ENCODE data around the gene ZNRF3. TPM values are rescaled to one million over a fixed set of nuclear protein-coding genes. Genes with fewer than 3 reads are reported as not detected.
A peak's percentile ranks its signal among the peaks of the same experiment; 100 is the strongest.
"Not testable (repeated sequence)": the region's sequence is repeated elsewhere in the genome, so short reads cannot be mapped to it uniquely, and the experiment has no call there.

Gene ZNRF3
- total and polyA plus RNA-seq, 2 donors (not counting 1 experiment from before 2014, with no cell fraction given), result 0.21 to 0.71 TPM

DNA sequence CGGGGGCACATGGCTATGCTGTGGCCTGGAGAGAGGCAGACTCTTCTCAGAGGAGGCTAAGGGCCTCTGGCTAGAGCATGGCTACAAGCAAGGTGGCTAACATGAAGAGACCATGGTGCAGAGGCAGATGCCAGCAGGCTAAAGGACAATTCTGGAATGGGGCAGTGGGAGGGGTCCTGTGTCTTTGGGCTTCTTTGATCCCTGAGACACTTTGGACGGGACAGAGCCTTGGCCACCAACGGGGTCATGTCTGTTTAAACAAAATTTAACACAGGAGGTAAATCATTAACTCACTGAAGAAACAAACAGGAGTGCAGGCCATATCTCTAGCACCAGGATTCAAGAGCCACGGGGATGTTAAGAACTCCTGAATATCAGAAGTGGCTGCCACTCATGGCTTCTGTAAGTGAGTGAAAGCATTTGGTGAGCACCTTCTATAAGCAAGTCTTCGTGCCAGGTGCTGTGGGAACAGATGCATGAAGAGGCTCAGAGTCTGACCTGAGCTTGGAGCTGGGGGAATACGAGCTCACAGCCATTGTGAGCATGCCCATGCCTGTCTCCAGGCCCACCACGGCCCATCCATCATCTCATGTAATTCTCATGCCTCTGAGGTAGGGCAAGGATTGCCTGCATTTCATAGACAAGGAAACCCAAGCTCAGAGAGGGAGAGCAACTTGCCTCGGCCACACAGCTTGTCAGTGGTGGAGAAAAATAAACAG lies 18.3 kb upstream of the ZNRF3 start:
- H3K9me3 Mint-ChIP-seq (ENCODE audit: insufficient read depth), result no peaks in the 10 kb centered on the region
- H3K9ac ChIP-seq (ENCODE audit: low read length), result no peak overlapping the region
- POLR2A ChIA-PET, result interaction anchor here (0.6 kb wide), 1 partner anchor 13 kb away, joined by 4 read pairs; no protein-coding TSS in a partner anchor
- H3K4me2 ChIP-seq (replicated peaks; ENCODE audit: low read depth, low read length, poor library complexity, severe bottlenecking), result no peak overlapping the region
- H3K9me3 ChIP-seq (ENCODE audit: control extremely low read depth in 1 of 3, control insufficient read depth in 2 of 3, insufficient read depth in 1 of 3, low read length in 2 of 3), result peaks cover 0 to 19% (median 0%) of the 10 kb centered on the region in 3 donors
- H2AFZ ChIP-seq (ENCODE audit: insufficient read depth, low read depth, low read length, poor library complexity, severe bottlenecking), result no peak overlapping the region
- intact Hi-C loops (cut with micrococcal nuclease), result no loop called here
- H3K4me1 ChIP-seq (ENCODE audit: control insufficient read depth in 2 of 2, insufficient read depth in 2 of 2, low read length in 2 of 2), result no peaks in the 10 kb centered on the region
- no peak overlapping the region for H3K27ac Mint-ChIP-seq
- no peak for ATAC-seq (ENCODE audit: low read depth)
- peaks cover 3% of the 10 kb centered on the region for H3K27me3 Mint-ChIP-seq
- H3K79me2 ChIP-seq (ENCODE audit: control insufficient read depth, insufficient read depth, low read length), result no peaks in the 10 kb centered on the region
- no peak overlapping the region for H3K4me3 Mint-ChIP-seq
- H3K36me3 ChIP-seq (replicated peaks in 1 of 2; ENCODE audit: control extremely low read depth in 1 of 2, control insufficient read depth in 1 of 2, extremely low read depth in 1 of 2, insufficient read depth in 2 of 2, low read length in 1 of 2), result no peaks in the 10 kb centered on the region
- H3K27me3 ChIP-seq (replicated peaks in 1 of 4; ENCODE audit: control extremely low read depth in 1 of 4, control insufficient read depth in 3 of 4, insufficient read depth in 4 of 4, low read length in 3 of 4), result peaks cover 0 to 3% (median 0%) of the 10 kb centered on the region in 4 experiments
- 88% methylated on average over 8 of the region's 8 CpGs for WGBS (ENCODE audit: insufficient coverage)
- no peaks in the 10 kb centered on the region for H4K20me1 ChIP-seq (ENCODE audit: control insufficient read depth, insufficient read depth, low read length, poor library complexity, severe bottlenecking)
- CTCF ChIA-PET, result interaction anchor here (0.8 kb wide), 1 partner anchor 381 kb away, joined by 4 read pairs; no protein-coding TSS in a partner anchor
- TF ChIP-seq CTCF (IDR thresholded peaks at IDR 0.05) (no peak), EZH2 (IDR thresholded peaks at IDR 0.05; ENCODE audit: borderline replicate concordance, insufficient read depth, low read depth, low read length, poor library complexity, severe bottlenecking) (no peak)
- no peak overlapping the region for H3K4me3 ChIP-seq (ENCODE audit: control extremely low read depth in 1 of 5, extremely low read depth in 1 of 5, insufficient read depth in 1 of 5, low read depth in 2 of 5, low read length in 4 of 5)
- no peak for DNase-seq
- H3K27ac ChIP-seq (ENCODE audit: low read length in 2 of 2), result no peak overlapping the region
- no peaks in the 10 kb centered on the region for H3K4me1 Mint-ChIP-seq

DNA sequence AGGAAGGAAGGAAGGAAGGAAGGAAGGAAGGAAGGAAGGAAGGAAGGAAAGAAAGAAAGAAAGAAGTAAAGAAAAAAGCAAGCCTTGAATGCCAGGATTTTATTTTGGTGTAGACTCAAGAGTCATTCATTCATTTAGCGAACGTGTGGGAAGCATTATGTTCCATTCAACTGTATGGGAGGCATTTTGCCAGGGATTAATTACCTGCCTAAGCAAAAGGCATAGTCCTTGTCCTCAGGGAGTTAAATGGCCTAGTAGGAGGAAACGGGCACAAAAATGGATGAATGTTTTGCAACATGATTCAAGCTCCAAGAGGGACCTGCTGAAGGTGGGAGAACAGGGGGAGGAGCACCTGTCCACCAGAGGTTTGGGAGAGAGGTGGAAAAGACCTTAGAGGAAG lies 16.2 kb upstream of the ZNRF3 start:
- ChIA-PET POLR2A (no interaction called here), CTCF (no interaction called here)
- TF ChIP-seq CTCF (IDR thresholded peaks at IDR 0.05) (no peak), EZH2 (IDR thresholded peaks at IDR 0.05; ENCODE audit: borderline replicate concordance, insufficient read depth, low read depth, low read length, poor library complexity, severe bottlenecking) (no peak)
- H3K9ac ChIP-seq (ENCODE audit: low read length), result no peak overlapping the region
- H3K36me3 ChIP-seq (replicated peaks in 1 of 2; ENCODE audit: control extremely low read depth in 1 of 2, control insufficient read depth in 1 of 2, extremely low read depth in 1 of 2, insufficient read depth in 2 of 2, low read length in 1 of 2), result no peaks in the 10 kb centered on the region
- no peak for DNase-seq
- no peaks in the 10 kb centered on the region for H3K4me1 ChIP-seq (ENCODE audit: control insufficient read depth in 2 of 2, insufficient read depth in 2 of 2, low read length in 2 of 2)
- 90% methylated on average over 3 of the region's 3 CpGs for WGBS (ENCODE audit: insufficient coverage)
- Mint-ChIP-seq H3K4me3 (no peak overlapping the region), H3K27me3 (peaks cover 3% of the 10 kb centered on the region), H3K4me1 (no peaks in the 10 kb centered on the region), H3K9me3 (ENCODE audit: insufficient read depth) (no peaks in the 10 kb centered on the region), H3K27ac (no peak overlapping the region)
- no peak for ATAC-seq (ENCODE audit: low read depth)
- H3K4me3 ChIP-seq (ENCODE audit: control extremely low read depth in 1 of 5, extremely low read depth in 1 of 5, insufficient read depth in 1 of 5, low read depth in 2 of 5, low read length in 4 of 5), result no peak overlapping the region
- H3K27me3 ChIP-seq (replicated peaks in 1 of 4; ENCODE audit: control extremely low read depth in 1 of 4, control insufficient read depth in 3 of 4, insufficient read depth in 4 of 4, low read length in 3 of 4), result peaks cover 0 to 3% (median 0%) of the 10 kb centered on the region in 4 experiments
- H4K20me1 ChIP-seq (ENCODE audit: control insufficient read depth, insufficient read depth, low read length, poor library complexity, severe bottlenecking), result no peaks in the 10 kb centered on the region
- no peak overlapping the region for H3K4me2 ChIP-seq (replicated peaks; ENCODE audit: low read depth, low read length, poor library complexity, severe bottlenecking)
- no peaks in the 10 kb centered on the region for H3K79me2 ChIP-seq (ENCODE audit: control insufficient read depth, insufficient read depth, low read length)
- H3K27ac ChIP-seq (ENCODE audit: low read length in 2 of 2), result no peak overlapping the region
- peaks cover 0 to 19% (median 0%) of the 10 kb centered on the region in 3 donors for H3K9me3 ChIP-seq (ENCODE audit: control extremely low read depth in 1 of 3, control insufficient read depth in 2 of 3, insufficient read depth in 1 of 3, low read length in 2 of 3)
- H2AFZ ChIP-seq (ENCODE audit: insufficient read depth, low read depth, low read length, poor library complexity, severe bottlenecking), result no peak overlapping the region
- intact Hi-C loops (cut with micrococcal nuclease), result no loop called here

- 42% methylated on average over 2 of the region's 8 CpGs for WGBS (ENCODE audit: insufficient coverage)
- ATAC-seq (ENCODE audit: low read depth); intact Hi-C loops (cut with micrococcal nuclease); H3K27ac ChIP-seq (ENCODE audit: low read length in 2 of 2); H3K4me1 ChIP-seq (ENCODE audit: control insufficient read depth in 2 of 2, insufficient read depth in 2 of 2, low read length in 2 of 2); H3K27me3 Mint-ChIP-seq; H3K4me3 Mint-ChIP-seq; H3K4me3 ChIP-seq (ENCODE audit: control extremely low read depth in 1 of 5, extremely low read depth in 1 of 5, insufficient read depth in 1 of 5, low read depth in 2 of 5, low read length in 4 of 5); H3K27me3 ChIP-seq (replicated peaks in 1 of 4; ENCODE audit: control extremely low read depth in 1 of 4, control insufficient read depth in 3 of 4, insufficient read depth in 4 of 4, low read length in 3 of 4); H3K4me2 ChIP-seq (replicated peaks; ENCODE audit: low read depth, low read length, poor library complexity, severe bottlenecking); POLR2A ChIA-PET; H3K9me3 Mint-ChIP-seq (ENCODE audit: insufficient read depth); H3K27ac Mint-ChIP-seq; H2AFZ ChIP-seq (ENCODE audit: insufficient read depth, low read depth, low read length, poor library complexity, severe bottlenecking); H3K79me2 ChIP-seq (ENCODE audit: control insufficient read depth, insufficient read depth, low read length); H3K9ac ChIP-seq (ENCODE audit: low read length); H4K20me1 ChIP-seq (ENCODE audit: control insufficient read depth, insufficient read depth, low read length, poor library complexity, severe bottlenecking); H3K36me3 ChIP-seq (replicated peaks in 1 of 2; ENCODE audit: control extremely low read depth in 1 of 2, control insufficient read depth in 1 of 2, extremely low read depth in 1 of 2, insufficient read depth in 2 of 2, low read length in 1 of 2); H3K4me1 Mint-ChIP-seq: not testable (repeated sequence)
- peak; percentile 35 for DNase-seq
- CTCF ChIA-PET, result interaction anchor here (1.3 kb wide), 1 partner anchor 174 kb away, joined by 8 read pairs; no protein-coding TSS in a partner anchor
- H3K9me3 ChIP-seq (ENCODE audit: control extremely low read depth in 1 of 3, control insufficient read depth in 2 of 3, insufficient read depth in 1 of 3, low read length in 2 of 3), result peaks cover 0 to 19% (median 0%) of the 10 kb centered on the region in 3 donors
These were observed 15.0 kb upstream of the ZNRF3 start for GRCh38 chr22:28868389-28868788.
